RCC 7860 (cell line): Measurements from ENCODE around the gene FMO4.
A peak's percentile ranks its signal among the peaks of the same experiment; 100 is the strongest.
"Not testable (repeated sequence)": the region's sequence is repeated elsewhere in the genome, so short reads cannot be mapped to it uniquely, and the experiment has no call there.

Source experiments
- DNase-seq: peaks from one replicate; pipeline ENCODE4 v3.0.0-alpha.2; 2015; ENCODE audit warnings: low spot score
- FAIRE-seq: peaks from 2 replicates; lab custom pipeline; 2012; peaks lifted over from hg19 to GRCh38; lab: Jason Lieb, UNC

FMO4 gene

GRCh38 chr1:171313835-171314320 lies at the start of gene FMO4:
Gene FMO4, plus strand, starts transcription at chr1:171314183. Its CDS starts 5,643 bp downstream, at chr1:171319826.
- peak; percentile 95 for FAIRE-seq

GRCh38 chr1:171265686-171266085 lies 48.3 kb upstream of the FMO4 start:
- DNase-seq, result no peak
- FAIRE-seq, result no peak

More at GRCh38 chr1:171313835-171314320, at the start of gene FMO4:
- peak; percentile 93 for DNase-seq

- DNase-seq, result no peak
- no peak for FAIRE-seq
Measured at GRCh38 chr1:171266930-171267329, 47.1 kb upstream of the FMO4 start.

GRCh38 chr1:171267391-171267790 lies 46.6 kb upstream of the FMO4 start:
- FAIRE-seq (no peak), DNase-seq (no peak)

- DNase-seq (no peak), FAIRE-seq (no peak)
Measured at GRCh38 chr1:171270806-171271205, 43.2 kb upstream of the FMO4 start.

- FAIRE-seq (no peak), DNase-seq (no peak)
Measured at GRCh38 chr1:171277534-171277933, 36.4 kb upstream of the FMO4 start.

- no peak for DNase-seq
- FAIRE-seq, result no peak
Measured at GRCh38 chr1:171279234-171279633, 34.7 kb upstream of the FMO4 start.

GRCh38 chr1:171279678-171280077 lies 34.3 kb upstream of the FMO4 start:
- DNase-seq, result no peak
- FAIRE-seq, result no peak

- no peak for DNase-seq
- FAIRE-seq, result no peak
Measured at GRCh38 chr1:171280599-171280998, 33.4 kb upstream of the FMO4 start.

- peak; percentile 64 for FAIRE-seq
Measured at GRCh38 chr1:171286032-171286705, 27.8 kb upstream of the FMO4 start.

GRCh38 chr1:171290621-171291020 lies 23.4 kb upstream of the FMO4 start:
- FAIRE-seq (no peak), DNase-seq (no peak)

More at GRCh38 chr1:171286032-171286705, 27.8 kb upstream of the FMO4 start:
- DNase-seq, result peak; percentile 22

GRCh38 chr1:171292799-171293198 lies 21.2 kb upstream of the FMO4 start:
- DNase-seq (no peak), FAIRE-seq (no peak)

GRCh38 chr1:171295383-171295782 lies 18.6 kb upstream of the FMO4 start:
- FAIRE-seq, DNase-seq: not testable (repeated sequence)

- DNase-seq, result no peak
Measured at GRCh38 chr1:171295821-171296220, 18.2 kb upstream of the FMO4 start.

GRCh38 chr1:171296897-171297296 lies 17.1 kb upstream of the FMO4 start:
- FAIRE-seq (no peak), DNase-seq (no peak)

More at GRCh38 chr1:171295821-171296220, 18.2 kb upstream of the FMO4 start:
- FAIRE-seq, result no peak

- FAIRE-seq, result no peak
Measured at GRCh38 chr1:171298696-171299095, 15.3 kb upstream of the FMO4 start.

GRCh38 chr1:171299342-171299741 lies 14.6 kb upstream of the FMO4 start:
- FAIRE-seq, result no peak
- DNase-seq, result no peak

More at GRCh38 chr1:171298696-171299095, 15.3 kb upstream of the FMO4 start:
- no peak for DNase-seq

GRCh38 chr1:171300401-171300800 lies 13.6 kb upstream of the FMO4 start:
- DNase-seq (no peak), FAIRE-seq (no peak)

GRCh38 chr1:171310661-171311087 lies 3.3 kb upstream of the FMO4 start:
- DNase-seq, result no peak
- no peak for FAIRE-seq

GRCh38 chr1:171311771-171312558 lies 2.0 kb upstream of the FMO4 start:
- DNase-seq (no peak), FAIRE-seq (no peak)

GRCh38 chr1:171313319-171313834 lies 606 bp upstream of the FMO4 start:
- FAIRE-seq, result no peak
- no peak for DNase-seq

GRCh38 chr1:171329251-171329650 lies 15.3 kb downstream of the FMO4 start:
- FAIRE-seq (no peak), DNase-seq (no peak)
